PC-9 (cell line): ENCODE data around the gene PLD6. TPM values are rescaled to one million over a fixed set of nuclear protein-coding genes. Genes with fewer than 3 reads are reported as not detected.

ENCODE experiments used
- BruUV-seq: library from RNA; stranded (reverse); fragments of 400-500 nt; replicated peaks from 2 replicates; lab custom pipeline; 2021; lab: Mats Ljungman, UMichigan
- CTCF ChIA-PET: fragments of 300-600 bp; sonication (Branson Sonifier 250); formaldehyde crosslinking; loops from one replicate; lab custom pipeline; 2022; ENCODE audit warnings: antibody characterized with exemption; lab: Charles Lee
- POLR2A ChIA-PET: fragments of 300-600 bp; sonication (Branson Sonifier 250); formaldehyde crosslinking; loops from one replicate; lab custom pipeline; 2022; ENCODE audit warnings: antibody characterized with exemption; ENCODE audit not compliant: unreplicated experiment; lab: Charles Lee
- DNase-seq, 2 experiments: peaks; one replicate each; pipeline versions ENCODE4 v3.0.0 to v3.0.0-alpha.2; 2015 to 2022; ENCODE audit warnings: mixed read lengths in 1 of 2
- H2AFZ ChIP-seq: fragments of 200-600 bp; sonication (generic); 2 replicates; pipeline ENCODE4 v1.8.1; 2017; ENCODE audit warnings: antibody characterized with exemption
- H3F3A ChIP-seq: fragments of 200-600 bp; sonication (generic); 2 replicates; pipeline ENCODE4 v1.8.1; 2017; ENCODE audit warnings: antibody characterized with exemption, mild to moderate bottlenecking, low read depth; ENCODE audit not compliant: insufficient read depth
- H3K27ac ChIP-seq: fragments of 200-600 bp; sonication (generic); 2 replicates; pipeline ENCODE4 v1.6.1; 2016; ENCODE audit warnings: mixed run types
- H3K27me3 ChIP-seq: fragments of 200-600 bp; sonication (generic); 2 replicates; pipeline ENCODE4 v1.6.1; 2016; ENCODE audit warnings: low read depth, mixed run types; ENCODE audit not compliant: insufficient read depth
- H3K36me3 ChIP-seq: fragments of 200-600 bp; sonication (generic); 2 replicates; pipeline ENCODE4 v1.6.1; 2016; ENCODE audit warnings: low read depth, mixed run types
- H3K4me1 ChIP-seq: fragments of 200-600 bp; sonication (generic); replicated peaks from 2 replicates; pipeline ENCODE4 v1.6.1; 2016; ENCODE audit warnings: mixed run types; ENCODE audit not compliant: insufficient read depth
- H3K4me2 ChIP-seq: fragments of 200-600 bp; sonication (generic); 2 replicates; pipeline ENCODE4 v1.6.1; 2017; ENCODE audit warnings: mixed run types
- H3K4me3 ChIP-seq: fragments of 200-600 bp; sonication (generic); 2 replicates; pipeline ENCODE4 v1.6.1; 2016; ENCODE audit warnings: mixed run types
- H3K79me2 ChIP-seq: fragments of 200-600 bp; sonication (generic); 2 replicates; pipeline ENCODE4 v1.6.1; 2017; ENCODE audit warnings: low read depth, mixed run types
- H3K9me2 ChIP-seq: fragments of 200-600 bp; sonication (generic); 2 replicates; pipeline ENCODE4 v1.8.1; 2017; ENCODE audit warnings: mild to moderate bottlenecking; ENCODE audit not compliant: insufficient read depth
- H3K9me3 ChIP-seq: fragments of 200-600 bp; sonication (generic); 2 replicates; pipeline ENCODE4 v1.8.1; 2016; ENCODE audit warnings: low read depth; ENCODE audit not compliant: insufficient read depth
- H4K20me1 ChIP-seq: fragments of 200-600 bp; sonication (generic); 2 replicates; pipeline ENCODE4 v1.8.1; 2017; ENCODE audit not compliant: insufficient read depth
- CTCF ChIP-seq: fragments of 200-600 bp; sonication (generic); conservative IDR thresholded peaks from 2 replicates; pipeline ENCODE4 v1.6.1; 2017; ENCODE audit warnings: mixed run types, antibody characterized with exemption, mild to moderate bottlenecking, moderate library complexity
- EZH2 ChIP-seq: fragments of 200-600 bp; sonication (generic); IDR thresholded peaks from 2 replicates; pipeline ENCODE4 v1.8.0; 2017; ENCODE audit warnings: antibody characterized with exemption, low read depth
- intact Hi-C: fragments of 100-400 bp; cut with micrococcal nuclease; formaldehyde crosslinking; loops from one replicate; pipeline ENCODE4 v1.10.0; 2022; ENCODE audit not compliant: unreplicated experiment
- total RNA-seq: library from RNA; stranded (reverse); gene quantifications from 2 replicates; pipeline ENCODE4 v1.2.3, GENCODE V29; 2021

Gene PLD6
- total RNA-seq, 1 experiment from 2014 or later, result 4.1 TPM

- DNase-seq, result no peak
- no peak overlapping the region for H3K27ac ChIP-seq
- no peak overlapping the region for H2AFZ ChIP-seq
- H3K9me3 ChIP-seq, result no peaks in the 10 kb centered on the region
- BruUV-seq, result no TSS peak
- intact Hi-C loops, result no loop called here
- H3K4me1 ChIP-seq, result no peaks in the 10 kb centered on the region
- ChIA-PET CTCF (no interaction called here), POLR2A (no interaction called here)
- no peaks in the 10 kb centered on the region for H3K79me2 ChIP-seq
- no peaks in the 10 kb centered on the region for H3K9me2 ChIP-seq
- no peaks in the 10 kb centered on the region for H4K20me1 ChIP-seq
- H3K4me3 ChIP-seq, result no peak overlapping the region
- TF ChIP-seq CTCF, result no peak
- no peak for TF ChIP-seq EZH2
- H3K36me3 ChIP-seq, result peaks cover 10% of the 10 kb centered on the region
- no peak overlapping the region for H3K4me2 ChIP-seq
- H3K27me3 ChIP-seq, result no peaks in the 10 kb centered on the region
- H3F3A ChIP-seq, result peaks cover 5% of the 10 kb centered on the region; the same call in 1 of the 2 replicates
Measured at GRCh38 chr17:17213775-17214174, 7.6 kb upstream of the PLD6 start.

GRCh38 chr17:17207998-17208397 lies 1.9 kb upstream of the PLD6 start:
- H3K36me3 ChIP-seq, result no peaks in the 10 kb centered on the region
- H3K27ac ChIP-seq, result no peak overlapping the region
- no peak overlapping the region for H3K4me3 ChIP-seq
- no peak overlapping the region for H3K4me2 ChIP-seq
- intact Hi-C loops, result no loop called here
- H3K79me2 ChIP-seq, result peaks cover 19% of the 10 kb centered on the region
- H3K9me2 ChIP-seq, result no peaks in the 10 kb centered on the region
- ChIA-PET POLR2A (interaction anchor here (0.6 kb wide), 1 partner anchor 11 kb away, joined by 3 read pairs; no protein-coding TSS in a partner anchor), CTCF (no interaction called here)
- no peaks in the 10 kb centered on the region for H3K27me3 ChIP-seq
- BruUV-seq, result no TSS peak
- peaks cover 13% of the 10 kb centered on the region; the same call in 1 of the 2 replicates for H4K20me1 ChIP-seq
- DNase-seq, result no peak
- H3K4me1 ChIP-seq, result peaks cover 14% of the 10 kb centered on the region
- TF ChIP-seq CTCF (no peak), EZH2 (no peak)
- peaks cover 41% of the 10 kb centered on the region for H3F3A ChIP-seq
- H3K9me3 ChIP-seq, result no peaks in the 10 kb centered on the region
- no peak overlapping the region for H2AFZ ChIP-seq

- Histone ChIP-seq H3K27me3 (no peaks in the 10 kb centered on the region), H3K4me2 (peak overlapping the region; percentile 100), H3K4me3 (no peak overlapping the region), H2AFZ (no peak overlapping the region), H3K9me3 (no peaks in the 10 kb centered on the region), H3K4me1 (peaks cover 14% of the 10 kb centered on the region), H3K36me3 (peaks cover 5% of the 10 kb centered on the region; the same call in 1 of the 2 replicates), H3K27ac (peak overlapping the region; percentile 8; the same call in 1 of the 2 replicates), H3F3A (peaks cover 41% of the 10 kb centered on the region), H3K9me2 (no peaks in the 10 kb centered on the region), H4K20me1 (peaks cover 13% of the 10 kb centered on the region; the same call in 1 of the 2 replicates), H3K79me2 (peaks cover 26% of the 10 kb centered on the region)
- BruUV-seq, result no TSS peak
- CTCF ChIA-PET, result no interaction called here
- no peak for DNase-seq
- intact Hi-C loops, result no loop called here
- POLR2A ChIA-PET, result interaction anchor here (0.5 to 0.7 kb wide), 4 partner anchors 67 to 300 kb away, joined by 3 to 12 read pairs (median 8); no protein-coding TSS in a partner anchor
- TF ChIP-seq EZH2 (no peak), CTCF (no peak)
Measured at GRCh38 chr17:17206913-17207335, 791 bp upstream of the PLD6 start.
